NB4 (cell line): ENCODE measurements around the gene ACACA.

ENCODE experiments used
- DNase-seq: peaks from one replicate; pipeline ENCODE4 v3.0.0; 2010; ENCODE audit warnings: low read depth
- H3K4me3 ChIP-seq: one replicate; pipeline ENCODE4 v1.5.1; 2011; ENCODE audit warnings: mild to moderate bottlenecking, low read depth, low read length, moderate library complexity
- CTCF ChIP-seq: IDR thresholded peaks from one replicate; pipeline ENCODE4 v1.5.1; 2012; ENCODE audit warnings: low read depth, low read length
- MAX ChIP-seq: IDR thresholded peaks from 2 replicates; pipeline ENCODE4 v1.6.1; 2011; ENCODE audit warnings: low read depth, low read length
- MYC ChIP-seq: IDR thresholded peaks from 2 replicates; pipeline ENCODE4 v1.6.1; 2011; ENCODE audit warnings: low read depth, low read length
- POLR2A ChIP-seq: IDR thresholded peaks from 2 replicates; pipeline ENCODE4 v1.6.1; 2011; ENCODE audit warnings: mild to moderate bottlenecking; ENCODE audit not compliant: insufficient read length; ENCODE audit errors: extremely low read depth

Gene ACACA

GRCh38 chr17:37322826-37323561 is 83.6 kb downstream of the ACACA start:
- no peak for DNase-seq
- no peak overlapping the region for H3K4me3 ChIP-seq
- no peak for TF ChIP-seq MAX
- TF ChIP-seq POLR2A, result no peak
- no peak for TF ChIP-seq MYC

- DNase-seq, result no peak
- no peak overlapping the region for H3K4me3 ChIP-seq
- TF ChIP-seq MAX, result no peak
- no peak for TF ChIP-seq CTCF
- TF ChIP-seq MYC, result no peak
- no peak for TF ChIP-seq POLR2A
Measured at GRCh38 chr17:37322106-37322505, 84.5 kb downstream of the ACACA start.

GRCh38 chr17:37318931-37319594 is 87.6 kb downstream of the ACACA start:
- TF ChIP-seq MAX, result no peak
- TF ChIP-seq CTCF, result no peak
- TF ChIP-seq POLR2A, result no peak
- no peak for TF ChIP-seq MYC
- DNase-seq, result peak; percentile 48
- H3K4me3 ChIP-seq, result no peak overlapping the region

- H3K4me3 ChIP-seq, result no peak overlapping the region
- TF ChIP-seq CTCF (no peak), MAX (no peak), MYC (no peak), POLR2A (no peak)
Measured at GRCh38 chr17:37317867-37318266, 88.8 kb downstream of the ACACA start.

GRCh38 chr17:37315601-37316000 is 91.0 kb downstream of the ACACA start:
- DNase-seq, result no peak
- TF ChIP-seq MYC (no peak), MAX (no peak), POLR2A (no peak), CTCF (no peak)
- H3K4me3 ChIP-seq, result no peak overlapping the region

More at GRCh38 chr17:37317867-37318266, 88.8 kb downstream of the ACACA start:
- DNase-seq, result no peak

- H3K4me3 ChIP-seq, result no peak overlapping the region
- TF ChIP-seq MYC (no peak), CTCF (no peak), MAX (no peak), POLR2A (no peak)
- DNase-seq, result no peak
Measured at GRCh38 chr17:37312137-37312923, 94.3 kb downstream of the ACACA start.
